Measurements from ENCODE around the gene TPTE.
"Not testable (repeated sequence)": the region's sequence is repeated elsewhere in the genome, so short reads cannot be mapped to it uniquely, and the experiment has no call there.

TPTE gene

GRCh38 chr21:10639123-10639522, 117.7 kb downstream of the TPTE start:
- Histone ChIP-seq H3K4me3 (ENCODE audit: insufficient read length, low read depth) (no peak overlapping the region), H3K9ac (ENCODE audit: insufficient read length, low read depth) (no peak overlapping the region), H3K27me3 (ENCODE audit: insufficient read depth, insufficient read length) (no peaks in the 10 kb centered on the region), H3K4me1 (ENCODE audit: insufficient read depth, insufficient read length) (no peaks in the 10 kb centered on the region), H3K9me3 (ENCODE audit: insufficient read depth, low read length) (no peaks in the 10 kb centered on the region), H3K36me3 (ENCODE audit: insufficient read depth, insufficient read length, low read length) (no peaks in the 10 kb centered on the region)
- no peak for TF ChIP-seq ZNF274 (IDR thresholded peaks at IDR 0.05; ENCODE audit: low read depth, low read length)
- no peak for TF ChIP-seq YY1 (IDR thresholded peaks at IDR 0.05; ENCODE audit: insufficient read depth, insufficient read length)
- no peak for TF ChIP-seq SUZ12 (IDR thresholded peaks at IDR 0.05; ENCODE audit: extremely low read depth, insufficient read depth, insufficient read length)
- DNase-seq (ENCODE audit: low read depth, low spot score) = no peak

GRCh38 chr21:10639746-10640145, 118.4 kb downstream of the TPTE start:
- not testable (repeated sequence) for H3K36me3 ChIP-seq (ENCODE audit: insufficient read depth, insufficient read length, low read length); DNase-seq (ENCODE audit: low read depth, low spot score); H3K27me3 ChIP-seq (ENCODE audit: insufficient read depth, insufficient read length); H3K4me3 ChIP-seq (ENCODE audit: insufficient read length, low read depth); H3K4me1 ChIP-seq (ENCODE audit: insufficient read depth, insufficient read length); H3K9ac ChIP-seq (ENCODE audit: insufficient read length, low read depth); H3K9me3 ChIP-seq (ENCODE audit: insufficient read depth, low read length)

GRCh38 chr21:10640446-10640845, 119.1 kb downstream of the TPTE start:
- no peak for TF ChIP-seq YY1 (IDR thresholded peaks at IDR 0.05; ENCODE audit: insufficient read depth, insufficient read length)
- no peak for TF ChIP-seq SUZ12 (IDR thresholded peaks at IDR 0.05; ENCODE audit: extremely low read depth, insufficient read depth, insufficient read length)
- TF ChIP-seq ZNF274 (IDR thresholded peaks at IDR 0.05; ENCODE audit: low read depth, low read length) = no peak
- no peak overlapping the region for H3K9ac ChIP-seq (ENCODE audit: insufficient read length, low read depth)
- H3K4me3 ChIP-seq (ENCODE audit: insufficient read length, low read depth) = no peak overlapping the region
- no peaks in the 10 kb centered on the region for H3K36me3 ChIP-seq (ENCODE audit: insufficient read depth, insufficient read length, low read length)
- no peak for DNase-seq (ENCODE audit: low read depth, low spot score)
- H3K9me3 ChIP-seq (ENCODE audit: insufficient read depth, low read length) = no peaks in the 10 kb centered on the region
- H3K27me3 ChIP-seq (ENCODE audit: insufficient read depth, insufficient read length) = peaks cover 3% of the 10 kb centered on the region
- no peaks in the 10 kb centered on the region for H3K4me1 ChIP-seq (ENCODE audit: insufficient read depth, insufficient read length)

GRCh38 chr21:10641107-10641506, 119.7 kb downstream of the TPTE start:
- Histone ChIP-seq H3K36me3 (ENCODE audit: insufficient read depth, insufficient read length, low read length) (no peaks in the 10 kb centered on the region), H3K9me3 (ENCODE audit: insufficient read depth, low read length) (no peaks in the 10 kb centered on the region), H3K9ac (ENCODE audit: insufficient read length, low read depth) (no peak overlapping the region), H3K4me1 (ENCODE audit: insufficient read depth, insufficient read length) (no peaks in the 10 kb centered on the region), H3K4me3 (ENCODE audit: insufficient read length, low read depth) (no peak overlapping the region), H3K27me3 (ENCODE audit: insufficient read depth, insufficient read length) (peaks cover 3% of the 10 kb centered on the region)
- no peak for DNase-seq (ENCODE audit: low read depth, low spot score)
- TF ChIP-seq YY1 (IDR thresholded peaks at IDR 0.05; ENCODE audit: insufficient read depth, insufficient read length) (no peak), SUZ12 (IDR thresholded peaks at IDR 0.05; ENCODE audit: extremely low read depth, insufficient read depth, insufficient read length) (no peak), ZNF274 (IDR thresholded peaks at IDR 0.05; ENCODE audit: low read depth, low read length) (no peak)

GRCh38 chr21:10645667-10646066, 124.3 kb downstream of the TPTE start:
- H3K4me3 ChIP-seq (ENCODE audit: insufficient read length, low read depth); H3K36me3 ChIP-seq (ENCODE audit: insufficient read depth, insufficient read length, low read length): not testable (repeated sequence)

GRCh38 chr21:10649350-10650149, 128.2 kb downstream of the TPTE start:
- H3K9me3 ChIP-seq (ENCODE audit: insufficient read depth, low read length); H3K4me1 ChIP-seq (ENCODE audit: insufficient read depth, insufficient read length); H3K9ac ChIP-seq (ENCODE audit: insufficient read length, low read depth); H3K4me3 ChIP-seq (ENCODE audit: insufficient read length, low read depth); H3K27me3 ChIP-seq (ENCODE audit: insufficient read depth, insufficient read length); H3K36me3 ChIP-seq (ENCODE audit: insufficient read depth, insufficient read length, low read length); DNase-seq (ENCODE audit: low read depth, low spot score): not testable (repeated sequence)

More at GRCh38 chr21:10645667-10646066, 124.3 kb downstream of the TPTE start:
- DNase-seq (ENCODE audit: low read depth, low spot score); H3K9me3 ChIP-seq (ENCODE audit: insufficient read depth, low read length); H3K4me1 ChIP-seq (ENCODE audit: insufficient read depth, insufficient read length); H3K9ac ChIP-seq (ENCODE audit: insufficient read length, low read depth); H3K27me3 ChIP-seq (ENCODE audit: insufficient read depth, insufficient read length): not testable (repeated sequence)

- not testable (repeated sequence) for H3K4me3 ChIP-seq (ENCODE audit: insufficient read length, low read depth); H3K9ac ChIP-seq (ENCODE audit: insufficient read length, low read depth); H3K4me1 ChIP-seq (ENCODE audit: insufficient read depth, insufficient read length); DNase-seq (ENCODE audit: low read depth, low spot score); H3K27me3 ChIP-seq (ENCODE audit: insufficient read depth, insufficient read length); H3K36me3 ChIP-seq (ENCODE audit: insufficient read depth, insufficient read length, low read length); H3K9me3 ChIP-seq (ENCODE audit: insufficient read depth, low read length)
These were observed 128.9 kb downstream of the TPTE start for GRCh38 chr21:10650297-10650696.

All from NT2/D1 (cell line).